OCI-LY1 (cell line): ENCODE data around the gene CEBPZOS.
"Not testable (repeated sequence)": the region's sequence is repeated elsewhere in the genome, so short reads cannot be mapped to it uniquely, and the experiment has no call there.

ENCODE experiments used
- H2AFZ ChIP-seq: fragments of 200-600 bp; sonication (generic), shearing (Covaris generic); 2 replicates; pipeline ENCODE4 v1.6.0; 2014; ENCODE audit warnings: antibody characterized with exemption, mild to moderate bottlenecking, low read length
- H3F3A ChIP-seq: fragments of 200-600 bp; sonication (generic), shearing (Covaris generic); 2 replicates; pipeline ENCODE4 v1.6.0; 2014; ENCODE audit warnings: mild to moderate bottlenecking, antibody characterized with exemption, low read length, moderate library complexity; ENCODE audit not compliant: insufficient read depth
- H3K27ac ChIP-seq: fragments of 200-600 bp; sonication (generic); 2 replicates; pipeline ENCODE4 v1.5.1; 2014; ENCODE audit warnings: low read length, mixed run types, mild to moderate bottlenecking, low read depth; ENCODE audit not compliant: poor library complexity, severe bottlenecking
- H3K27me3 ChIP-seq: fragments of 200-600 bp; sonication (generic); 2 replicates; pipeline ENCODE4 v1.6.0; 2014; ENCODE audit warnings: antibody characterized with exemption, mild to moderate bottlenecking, low read length, moderate library complexity; ENCODE audit not compliant: insufficient read depth
- H3K36me3 ChIP-seq: fragments of 200-600 bp; sonication (generic); 2 replicates; pipeline ENCODE4 v1.6.1; 2014; ENCODE audit warnings: mild to moderate bottlenecking, antibody characterized with exemption, low read length, moderate library complexity, mixed read lengths; ENCODE audit not compliant: insufficient read depth
- H3K4me1 ChIP-seq: fragments of 200-600 bp; sonication (generic); 2 replicates; pipeline ENCODE4 v1.5.1; 2014; ENCODE audit warnings: mild to moderate bottlenecking, low read length, moderate library complexity; ENCODE audit not compliant: insufficient read depth, severe bottlenecking
- H3K4me2 ChIP-seq: fragments of 200-600 bp; sonication (generic), shearing (Covaris generic); 2 replicates; pipeline ENCODE4 v1.6.1; 2014; ENCODE audit warnings: low read length
- H3K4me3 ChIP-seq: fragments of 200-600 bp; sonication (generic); 2 replicates; pipeline ENCODE4 v1.5.1; 2014; ENCODE audit warnings: low read length, low read depth, mild to moderate bottlenecking, mixed read lengths; ENCODE audit not compliant: poor library complexity, severe bottlenecking
- H3K79me2 ChIP-seq: fragments of 200-600 bp; shearing (Covaris generic); 2 replicates; pipeline ENCODE4 v1.6.1; 2016; ENCODE audit warnings: mixed run types, low read length, mixed read lengths; ENCODE audit not compliant: insufficient read depth
- H3K9ac ChIP-seq: fragments of 200-600 bp; sonication (generic), shearing (Covaris generic); 2 replicates; pipeline ENCODE4 v1.6.1; 2014; ENCODE audit warnings: mild to moderate bottlenecking, low read length, mixed read lengths
- H3K9me2 ChIP-seq: fragments of 200-600 bp; sonication (generic), shearing (Covaris generic); 2 replicates; pipeline ENCODE4 v1.6.1; 2014; ENCODE audit warnings: low read depth, mild to moderate bottlenecking, low read length, mixed read lengths
- H3K9me3 ChIP-seq: fragments of 200-600 bp; shearing (Covaris generic); 2 replicates; pipeline ENCODE4 v1.6.1; 2014; ENCODE audit warnings: low read length, mixed read lengths
- H4K20me1 ChIP-seq: fragments of 200-600 bp; sonication (generic), shearing (Covaris generic); 2 replicates; pipeline ENCODE4 v1.6.0; 2016; ENCODE audit warnings: mild to moderate bottlenecking, low read length; ENCODE audit not compliant: insufficient read depth
- EZH2 ChIP-seq: fragments of 200-600 bp; sonication (generic), shearing (Covaris generic); IDR thresholded peaks from 2 replicates; pipeline ENCODE4 v1.8.0; 2017; ENCODE audit warnings: borderline replicate concordance, mixed run types, mild to moderate bottlenecking, antibody characterized with exemption, low read length, moderate library complexity, mixed read lengths
- TF ChIP-seq, protein P1 (sequence below): fragments of 200-600 bp; sonication (generic), shearing (Covaris generic); IDR thresholded peaks from 2 replicates; pipeline ENCODE4 v1.5.1; 2017; ENCODE audit warnings: mild to moderate bottlenecking, antibody characterized with exemption, low read length, moderate library complexity, mixed read lengths

Gene CEBPZOS

DNA sequence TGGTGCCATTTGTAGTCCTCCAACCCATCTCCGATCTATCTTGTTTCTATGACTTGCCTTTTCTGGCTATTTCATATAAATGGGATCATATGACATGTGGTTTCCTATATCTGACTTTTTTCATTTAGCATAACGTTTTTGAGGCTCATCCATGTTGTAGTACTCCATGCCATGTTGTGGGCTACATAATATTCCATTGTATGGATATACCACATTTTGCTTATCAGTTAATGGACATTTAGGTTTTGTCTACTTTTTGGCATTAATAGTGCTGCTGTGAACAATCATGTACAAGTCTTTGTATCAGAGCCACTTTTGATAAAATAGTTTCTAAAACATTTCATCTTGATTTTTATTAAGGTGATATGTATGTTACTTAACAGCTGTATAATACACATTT, 7.4 kb downstream of the CEBPZOS start:
- Histone ChIP-seq H3K9me2 (no peaks in the 10 kb centered on the region), H3K4me2 (no peak overlapping the region), H3K36me3 (peaks cover 97% of the 10 kb centered on the region), H2AFZ (no peak overlapping the region), H3K9me3 (peaks cover 24% of the 10 kb centered on the region), H3K27me3 (no peaks in the 10 kb centered on the region), H3K79me2 (peaks cover 43% of the 10 kb centered on the region), H4K20me1 (no peaks in the 10 kb centered on the region), H3K4me3 (no peak overlapping the region), H3F3A (no peaks in the 10 kb centered on the region), H3K27ac (no peak overlapping the region), H3K4me1 (peaks cover 8% of the 10 kb centered on the region), H3K9ac (no peak overlapping the region)
- TF ChIP-seq, protein P1, sequence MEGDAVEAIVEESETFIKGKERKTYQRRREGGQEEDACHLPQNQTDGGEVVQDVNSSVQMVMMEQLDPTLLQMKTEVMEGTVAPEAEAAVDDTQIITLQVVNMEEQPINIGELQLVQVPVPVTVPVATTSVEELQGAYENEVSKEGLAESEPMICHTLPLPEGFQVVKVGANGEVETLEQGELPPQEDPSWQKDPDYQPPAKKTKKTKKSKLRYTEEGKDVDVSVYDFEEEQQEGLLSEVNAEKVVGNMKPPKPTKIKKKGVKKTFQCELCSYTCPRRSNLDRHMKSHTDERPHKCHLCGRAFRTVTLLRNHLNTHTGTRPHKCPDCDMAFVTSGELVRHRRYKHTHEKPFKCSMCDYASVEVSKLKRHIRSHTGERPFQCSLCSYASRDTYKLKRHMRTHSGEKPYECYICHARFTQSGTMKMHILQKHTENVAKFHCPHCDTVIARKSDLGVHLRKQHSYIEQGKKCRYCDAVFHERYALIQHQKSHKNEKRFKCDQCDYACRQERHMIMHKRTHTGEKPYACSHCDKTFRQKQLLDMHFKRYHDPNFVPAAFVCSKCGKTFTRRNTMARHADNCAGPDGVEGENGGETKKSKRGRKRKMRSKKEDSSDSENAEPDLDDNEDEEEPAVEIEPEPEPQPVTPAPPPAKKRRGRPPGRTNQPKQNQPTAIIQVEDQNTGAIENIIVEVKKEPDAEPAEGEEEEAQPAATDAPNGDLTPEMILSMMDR = no peak
- no peak for TF ChIP-seq EZH2

DNA sequence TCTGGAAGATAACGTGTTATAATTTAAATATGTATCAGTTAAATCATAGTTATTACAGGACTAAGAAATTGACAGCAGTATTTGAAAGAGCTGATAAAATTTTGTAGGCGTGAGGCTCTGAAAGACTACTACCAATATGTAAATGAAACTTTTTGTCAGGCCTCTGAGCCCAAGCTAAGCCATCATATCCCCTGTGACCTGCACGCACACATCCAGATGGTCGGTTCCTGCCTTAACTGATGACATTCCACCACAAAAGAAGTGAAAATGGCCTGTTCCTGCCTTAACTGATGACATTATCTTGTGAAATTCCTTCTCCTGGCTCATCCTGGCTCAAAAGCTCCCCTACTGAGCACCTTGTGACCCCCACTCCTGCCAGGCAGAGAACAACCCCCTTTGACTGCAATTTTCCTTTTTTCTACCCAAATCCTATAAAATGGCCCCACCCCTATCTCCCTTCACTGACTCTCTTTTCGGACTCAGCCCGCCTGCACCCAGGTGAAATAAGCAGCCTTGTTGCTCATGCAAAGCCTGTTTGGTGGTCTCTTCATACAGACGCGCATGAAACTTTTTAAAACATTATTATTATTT, 8.9 kb downstream of the CEBPZOS start:
- not testable (repeated sequence) for H3K27ac ChIP-seq, H2AFZ ChIP-seq, H3K4me3 ChIP-seq, H3K27me3 ChIP-seq, H3K4me2 ChIP-seq, H3K9ac ChIP-seq, H3K9me2 ChIP-seq, H4K20me1 ChIP-seq, H3F3A ChIP-seq, H3K4me1 ChIP-seq
- Histone ChIP-seq H3K79me2 (peaks cover 37% of the 10 kb centered on the region), H3K9me3 (peaks cover 36% of the 10 kb centered on the region), H3K36me3 (peaks cover 99% of the 10 kb centered on the region)

GRCh38 chr2:37205689-37206341, 9.5 kb downstream of the CEBPZOS start:
- H2AFZ ChIP-seq = no peak overlapping the region
- no peaks in the 10 kb centered on the region for H3K27me3 ChIP-seq
- H3K79me2 ChIP-seq = peaks cover 37% of the 10 kb centered on the region
- no peaks in the 10 kb centered on the region for H3F3A ChIP-seq
- H3K4me3 ChIP-seq = no peak overlapping the region
- peaks cover 37% of the 10 kb centered on the region for H3K9me3 ChIP-seq
- TF ChIP-seq, protein P1 = no peak
- no peak for TF ChIP-seq EZH2
- no peak overlapping the region for H3K27ac ChIP-seq
- no peak overlapping the region for H3K9ac ChIP-seq
- H3K4me1 ChIP-seq = no peaks in the 10 kb centered on the region
- no peak overlapping the region for H3K4me2 ChIP-seq
- H3K36me3 ChIP-seq = peaks cover 99% of the 10 kb centered on the region
- H4K20me1 ChIP-seq = no peaks in the 10 kb centered on the region
- H3K9me2 ChIP-seq = no peaks in the 10 kb centered on the region

GRCh38 chr2:37206760-37207159, 10.5 kb downstream of the CEBPZOS start:
- H3K27ac ChIP-seq, H3K9me2 ChIP-seq, H3K27me3 ChIP-seq, H3K4me2 ChIP-seq, H3K9ac ChIP-seq, H4K20me1 ChIP-seq, H2AFZ ChIP-seq, H3K4me1 ChIP-seq, H3K4me3 ChIP-seq, H3F3A ChIP-seq: not testable (repeated sequence)
- H3K36me3 ChIP-seq = peaks cover 99% of the 10 kb centered on the region
- H3K79me2 ChIP-seq = peaks cover 37% of the 10 kb centered on the region
- peaks cover 37% of the 10 kb centered on the region for H3K9me3 ChIP-seq
